HCT116 (cell line): Measurements from ENCODE around the gene CYP17A1. TPM values are rescaled to one million over a fixed set of nuclear protein-coding genes. Genes with fewer than 3 reads are reported as not detected.
"Not testable (repeated sequence)": the region's sequence is repeated elsewhere in the genome, so short reads cannot be mapped to it uniquely, and the experiment has no call there.

Experiments
- ATAC-seq: fragments of 200-7000 bp; cut with Tn5 transposase; 2 replicates; pipeline ENCODE4 v1.9.1; 2020; ENCODE audit warnings: mild to moderate bottlenecking, moderate library complexity
- BruUV-seq: library from RNA; stranded (reverse); fragments of 400-500 nt; replicated peaks from 2 replicates; lab custom pipeline; 2021; lab: Mats Ljungman, UMichigan
- CTCF ChIA-PET: fragments of 300-600 bp; sonication (Branson Sonifier 250); formaldehyde crosslinking; loops from one replicate; lab custom pipeline; 2021; ENCODE audit warnings: antibody characterized with exemption; lab: Charles Lee
- POLR2A ChIA-PET: fragments of 300-600, 350-600 bp; sonication (Branson Sonifier 250); formaldehyde crosslinking; loops from one replicate; lab custom pipeline; 2021; ENCODE audit warnings: antibody characterized with exemption; lab: Charles Lee
- RAD21 ChIA-PET, 2 experiments: fragments of 300-600 bp; sonication (Branson Sonifier 250); formaldehyde crosslinking; loops; one replicate each; lab custom pipeline; 2023; ENCODE audit warnings: low total read pairs in 2 of 2; ENCODE audit not compliant: uncharacterized antibody in 2 of 2, unreplicated experiment in 2 of 2, low non-redundant PET in 1 of 2; lab: Charles Lee
- DNase-seq: peaks from one replicate; pipeline ENCODE4 v3.0.0-alpha.2; 2010; ENCODE audit warnings: low read depth, low spot score
- H2AFZ ChIP-seq: fragments of 200-600 bp; shearing (Covaris generic), sonication (generic); 2 replicates; pipeline ENCODE4 v1.6.1; 2017; ENCODE audit warnings: low read depth, mixed run types, mixed read lengths, antibody characterized with exemption, low read length; ENCODE audit not compliant: poor library complexity, severe bottlenecking
- H3K27ac ChIP-seq: 2 replicates; pipeline ENCODE4 v1.5.1; 2012; ENCODE audit warnings: low read depth, low read length
- H3K27me3 ChIP-seq: fragments of 200-600 bp; sonication (generic); 2 replicates; pipeline ENCODE4 v1.6.1; 2016; ENCODE audit warnings: mixed run types, low read length, mixed read lengths; ENCODE audit not compliant: insufficient read depth
- H3K36me3 ChIP-seq, 2 experiments: fragments of 200-500 bp in 1 of 2; fragments of 200-600 bp in 1 of 2; sonication (Bioruptor generic) in 1 of 2; sonication (generic) in 1 of 2; 2 replicates each; pipeline versions ENCODE4 v1.5.1 to v1.6.1; 2014 to 2016; ENCODE audit warnings: low read length in 2 of 2, inconsistent platforms in 1 of 2, mixed read lengths in 1 of 2, mixed run types in 1 of 2; ENCODE audit not compliant: insufficient read depth in 2 of 2, control insufficient read depth in 1 of 2
- H3K4me1 ChIP-seq, 2 experiments: fragments of 200-600 bp in 1 of 2; sonication (generic) in 1 of 2; 2 replicates each; pipeline versions ENCODE4 v1.5.1 to v1.6.1; 2012 to 2017; ENCODE audit warnings: low read length in 2 of 2, inconsistent platforms in 1 of 2, mild to moderate bottlenecking in 1 of 2, mixed read lengths in 1 of 2, mixed run types in 1 of 2, moderate library complexity in 1 of 2; ENCODE audit not compliant: insufficient read depth in 2 of 2, control insufficient read depth in 1 of 2
- H3K4me2 ChIP-seq: fragments of 200-600 bp; sonication (generic); 2 replicates; pipeline ENCODE4 v1.6.1; 2017; ENCODE audit warnings: mixed run types, low read length, mixed read lengths
- H3K4me3 ChIP-seq, 2 experiments: fragments of 200-600 bp in 1 of 2; sonication (generic) in 1 of 2; replicated peaks in 1 of 2; 2 replicates each; pipeline ENCODE4 v1.5.1; 2011 to 2016; ENCODE audit warnings: low read length in 2 of 2, control low read depth in 1 of 2, low read depth in 1 of 2, mild to moderate bottlenecking in 1 of 2, mixed read lengths in 1 of 2, mixed run types in 1 of 2
- H3K79me2 ChIP-seq: fragments of 200-600 bp; sonication (generic); 2 replicates; pipeline ENCODE4 v1.6.1; 2017; ENCODE audit warnings: mild to moderate bottlenecking, mixed run types, low read length, moderate library complexity, mixed read lengths; ENCODE audit not compliant: insufficient read depth
- H3K9ac ChIP-seq: fragments of 200-600 bp; sonication (generic); 2 replicates; pipeline ENCODE4 v1.6.1; 2016; ENCODE audit warnings: low read length, mixed read lengths
- H3K9me2 ChIP-seq: fragments of 200-600 bp; sonication (generic), shearing (Covaris generic); 2 replicates; pipeline ENCODE4 v1.6.1; 2017; ENCODE audit warnings: mixed run types, mild to moderate bottlenecking, moderate library complexity; ENCODE audit not compliant: insufficient read depth
- H3K9me3 ChIP-seq, 2 experiments: fragments of 200-500 bp in 1 of 2; fragments of 200-600 bp in 1 of 2; sonication (Bioruptor generic) in 1 of 2; sonication (generic) in 1 of 2; 2 replicates each; pipeline ENCODE4 v1.6.1; 2014 to 2017; ENCODE audit warnings: low read length in 2 of 2, mixed read lengths in 2 of 2, inconsistent platforms in 1 of 2, low read depth in 1 of 2, mild to moderate bottlenecking in 1 of 2, mixed run types in 1 of 2, moderate library complexity in 1 of 2; ENCODE audit not compliant: control insufficient read depth in 1 of 2, insufficient read depth in 1 of 2
- H4K20me1 ChIP-seq: fragments of 200-600 bp; sonication (generic), shearing (Covaris generic); 2 replicates; pipeline ENCODE4 v1.6.1; 2017; ENCODE audit warnings: mixed run types, mild to moderate bottlenecking, moderate library complexity; ENCODE audit not compliant: insufficient read depth
- FOSL1 ChIP-seq: IDR thresholded peaks from 2 replicates; pipeline ENCODE4 v1.6.1; 2012; ENCODE audit warnings: low read depth
- JUND ChIP-seq: IDR thresholded peaks from 2 replicates; pipeline ENCODE4 v1.6.1; 2012
- MAX ChIP-seq: IDR thresholded peaks from 2 replicates; pipeline ENCODE4 v1.6.1; 2012
- intact Hi-C: fragments of 100-400 bp; cut with micrococcal nuclease; formaldehyde crosslinking; loops from 2 replicates; pipeline ENCODE4 v1.10.0; 2022
- total RNA-seq: library from RNA; stranded (reverse); gene quantifications from one replicate; pipeline ENCODE4 v1.2.1, GENCODE V29; 2021; ENCODE audit not compliant: unreplicated experiment

CYP17A1 gene
- total RNA-seq, 1 experiment from 2014 or later = 4.0 TPM

DNA sequence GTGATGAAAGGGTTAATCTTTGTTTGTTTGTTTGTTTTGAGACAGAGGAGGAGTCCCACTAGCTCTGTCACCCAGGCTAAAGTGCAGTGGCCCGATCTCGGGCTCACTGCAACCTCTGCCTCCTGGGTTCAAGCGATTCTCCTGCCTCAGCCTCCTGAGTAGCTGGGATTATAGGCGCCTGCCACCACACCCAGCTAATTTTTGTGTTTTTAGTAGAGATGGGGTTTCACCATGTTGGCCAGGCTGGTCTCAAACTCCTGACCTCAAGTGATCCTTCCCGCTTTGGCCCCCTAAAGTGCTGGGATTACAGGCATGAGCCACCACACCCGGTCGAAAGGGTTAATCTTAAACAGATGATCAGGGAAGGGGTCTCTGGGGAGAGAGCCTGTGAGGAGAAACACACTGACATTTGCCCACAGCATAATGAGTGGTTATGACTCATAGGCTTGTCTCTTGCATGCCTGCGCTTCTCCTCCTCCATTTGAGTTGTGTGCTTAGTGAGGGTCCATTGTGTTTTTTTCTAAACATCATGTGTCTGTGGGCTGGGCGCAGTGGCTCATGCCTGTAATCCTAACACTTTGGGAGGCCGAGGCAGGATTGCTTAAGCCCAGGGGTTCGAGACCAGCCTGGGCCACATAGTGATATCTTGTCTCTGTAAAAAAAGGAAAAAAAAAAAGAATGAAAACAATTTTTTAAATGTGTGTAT, 18.7 kb upstream of the CYP17A1 start:
- DNase-seq, H2AFZ ChIP-seq, intact Hi-C loops, ATAC-seq: not testable (repeated sequence)
- peak; percentile 54 for TF ChIP-seq FOSL1
- peak; percentile 14; the same call in 1 of the 2 replicates for TF ChIP-seq MAX
- TF ChIP-seq JUND = peak; percentile 53; the same call in 1 of the 2 replicates
- TF ChIP-seq, all 23 proteins: peak for 3; not testable (repeated sequence) for 20
- H3K9me3 ChIP-seq, CTCF ChIA-PET, RAD21 ChIA-PET, POLR2A ChIA-PET, H3K9me2 ChIP-seq, BruUV-seq, H3K36me3 ChIP-seq, H4K20me1 ChIP-seq, H3K27me3 ChIP-seq: not testable (repeated sequence)
- peaks cover 17% of the 10 kb centered on the region for H3K79me2 ChIP-seq
- H3K27ac ChIP-seq = peak overlapping the region; percentile 17; the same call in 1 of the 2 replicates
- H3K9ac ChIP-seq = 0 out of 2 replicates have a peak overlapping the region, but pooled peaks have one; percentile 15
- H3K4me1 ChIP-seq = peaks cover 17% of the 10 kb centered on the region in 2 experiments
- H3K4me3 ChIP-seq = peak overlapping the region in 1 of 2 experiments; percentile 68; a peak in 3 of 4 replicates
- peak overlapping the region; percentile 83 for H3K4me2 ChIP-seq

GRCh38 chr10:102853237-102853636, 16.0 kb upstream of the CYP17A1 start:
- H4K20me1 ChIP-seq, BruUV-seq, DNase-seq, H3K9me3 ChIP-seq, H3K27ac ChIP-seq, H3K9ac ChIP-seq, intact Hi-C loops, ATAC-seq, H2AFZ ChIP-seq, CTCF ChIA-PET, RAD21 ChIA-PET, H3K27me3 ChIP-seq, H3K4me3 ChIP-seq, H3K36me3 ChIP-seq, H3K4me2 ChIP-seq, H3K9me2 ChIP-seq, POLR2A ChIA-PET: not testable (repeated sequence)
- H3K79me2 ChIP-seq = peaks cover 17% of the 10 kb centered on the region
- peaks cover 17% of the 10 kb centered on the region in 2 experiments for H3K4me1 ChIP-seq
